Left colon (tissue), 2 donors: Measurements from ENCODE around the gene LCOR. TPM values are rescaled to one million over a fixed set of nuclear protein-coding genes. Genes with fewer than 3 reads are reported as not detected.

Experiments
- ATAC-seq: fragments of 200-7000 bp; cut with Tn5 transposase; one replicate; pipeline ENCODE4 v1.9.1; 2020; ENCODE audit warnings: mild to moderate bottlenecking, moderate library complexity
- DNase-seq, 2 donors: peaks; one replicate each; pipeline ENCODE4 v3.0.0-alpha.2; 2020
- intact Hi-C, 2 donors: fragments of 100-400 bp; cut with DNase I in 1 of 2; cut with micrococcal nuclease in 1 of 2; formaldehyde crosslinking; loops; one replicate each; pipeline versions ENCODE4 v1.11.2 to v1.14.0; 2022; cut with DNase I, micrococcal nuclease
- microRNA-seq, 2 donors: library from miRNA; unstranded; fragments of <30 nt; microRNA quantifications; one replicate each; pipeline versions ENCODE4 v1.1.0 to v1.2.0, GENCODE V29; 2020
- total RNA-seq, 2 donors: library from RNA; stranded (reverse); fragmentation: NEBNext Ultra II Directional; extraction: Animal tissue kit (Norgen Biotek cat#: 25700); gene quantifications; one replicate each; pipeline ENCODE4 v1.2.1, GENCODE V29; 2021
- donor health status: DM: no; HTN: no; CAD: no.
- donor health status: DM: yes; HTN: yes; CAD: no.

LCOR gene
- total RNA-seq, 2 donors from 2014 or later = 82.4 to 93.7 TPM

- intact Hi-C loops = no loop called here
- DNase-seq = peak; percentile 67 to 79
- ATAC-seq = peak; percentile 93
Observed at GRCh38 chr10:97037365-97038361, 205.6 kb downstream of the LCOR start.

DNA sequence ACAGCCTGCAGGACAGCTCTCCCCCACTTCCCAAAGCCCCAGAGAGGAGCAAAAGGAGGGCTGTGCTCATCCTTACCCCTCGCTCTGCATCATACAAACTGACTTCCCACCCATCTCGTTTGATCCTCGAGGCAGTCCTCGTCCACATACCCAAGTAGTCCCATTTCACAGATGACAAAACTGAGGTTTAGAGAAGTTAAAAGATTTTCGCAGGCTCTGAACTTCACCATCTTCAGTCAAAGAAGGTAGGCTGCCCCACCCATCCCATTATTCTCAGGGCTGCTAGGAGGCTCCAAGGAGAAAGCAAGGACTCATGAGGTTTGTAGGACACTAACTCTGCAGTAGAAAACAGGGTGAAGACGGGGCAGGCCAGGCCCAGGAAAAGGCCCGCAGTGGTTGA, 206.6 kb downstream of the LCOR start:
- intact Hi-C loops = no loop called here
- DNase-seq (no peak), ATAC-seq (no peak)

GRCh38 chr10:97039538-97040247, 207.6 kb downstream of the LCOR start:
- DNase-seq (no peak), ATAC-seq (no peak)
- intact Hi-C loops = no loop called here

DNA sequence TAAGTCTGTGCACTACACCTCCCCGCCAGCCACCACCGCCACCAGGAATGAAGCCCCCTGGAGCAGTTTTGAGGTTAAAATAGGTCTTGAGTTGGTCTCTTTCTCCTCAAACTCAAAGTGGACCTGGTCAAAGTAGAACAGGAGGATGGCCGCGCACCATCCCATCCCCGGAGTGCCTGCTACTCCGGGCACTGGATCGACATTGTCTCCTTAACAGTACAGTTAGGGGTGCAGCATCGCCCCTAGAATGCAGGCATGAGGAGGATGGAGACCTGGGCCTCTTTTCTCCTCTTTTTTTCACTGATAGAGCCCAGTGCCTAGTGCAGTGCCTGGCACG, 208.1 kb downstream of the LCOR start:
- intact Hi-C loops = no loop called here
- DNase-seq = no peak

GRCh38 chr10:97040706-97041105, 208.6 kb downstream of the LCOR start:
- ATAC-seq = no peak
- no peak for DNase-seq
- intact Hi-C loops = no loop called here

More for the DNA sequence above, 208.1 kb downstream of the LCOR start:
- ATAC-seq = no peak

- DNase-seq (no peak), ATAC-seq (no peak)
- intact Hi-C loops = no loop called here
Observed at GRCh38 chr10:97042081-97042480, 210.0 kb downstream of the LCOR start.

DNA sequence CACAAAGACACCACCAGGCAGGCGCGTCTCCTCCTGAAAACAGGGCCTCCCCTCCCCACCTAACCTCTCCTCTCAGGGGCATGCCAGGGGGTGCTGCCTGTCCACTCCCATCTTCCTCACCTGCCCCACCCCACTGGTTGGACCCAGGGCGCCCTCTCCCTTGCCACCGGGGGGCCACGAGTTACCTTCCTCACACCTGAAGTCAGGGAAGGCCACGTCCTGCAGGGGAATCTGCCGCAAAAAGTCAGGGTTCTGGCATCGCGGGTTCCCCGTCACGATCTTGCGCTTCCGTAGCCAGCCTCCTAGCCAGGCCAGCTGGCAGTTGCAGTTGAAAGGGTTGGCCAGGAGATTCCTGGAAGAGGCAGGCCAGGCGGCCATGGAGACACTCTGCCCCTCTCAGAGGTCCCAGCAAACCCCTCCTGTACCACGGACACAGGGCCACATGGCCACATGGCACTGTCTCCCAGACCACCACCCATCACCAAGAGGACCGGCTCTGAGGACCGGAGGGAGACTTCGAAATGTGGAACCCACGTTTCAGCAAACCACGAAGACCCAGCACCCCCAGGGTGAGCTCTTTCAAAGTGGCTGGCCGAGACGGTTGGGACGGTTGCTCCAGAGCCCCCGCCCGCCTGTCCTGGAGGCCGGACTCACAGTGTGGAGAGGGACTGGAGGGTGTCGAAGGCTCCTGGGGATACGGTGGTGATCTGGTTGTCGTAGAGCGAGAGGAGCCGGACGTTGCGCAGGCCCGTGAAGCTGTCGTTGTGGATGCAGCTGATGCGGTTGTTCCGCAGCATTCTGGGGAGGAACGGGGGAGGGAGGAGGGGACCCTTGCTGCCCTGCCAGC, 210.8 kb downstream of the LCOR start:
- no peak for DNase-seq
- ATAC-seq = no peak
- intact Hi-C loops = no loop called here

DNA sequence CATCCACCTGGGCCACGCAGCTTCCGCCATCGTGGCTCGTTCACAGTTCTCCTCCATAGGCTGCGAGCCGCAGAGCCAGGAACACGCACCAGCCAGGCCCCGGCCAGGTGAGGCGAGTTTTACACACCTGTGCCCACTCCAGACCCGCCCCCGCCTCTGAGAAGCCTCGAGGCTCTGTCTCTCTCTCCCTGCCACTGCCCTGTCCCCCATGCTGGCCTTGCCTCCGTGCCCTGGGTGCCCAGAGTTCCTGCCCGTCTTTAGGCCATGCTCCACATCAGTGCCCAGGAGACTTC, 211.4 kb downstream of the LCOR start:
- no peak for DNase-seq

More for the DNA sequence above, 211.4 kb downstream of the LCOR start:
- intact Hi-C loops = no loop called here
- no peak for ATAC-seq

Small RNAs within 50 kb of the gene (microRNA-seq; reads per million reads assigned to microRNA genes)
- gene MIR607 = 0 reads per million in 2 donors

Other genes starting within 250 kb of the LCOR start
- 100 to 1,000 TPM; 259 to 271 TPM for gene TM9SF3, start 245.3 kb upstream of the LCOR start, total RNA-seq
- 10 to 100 TPM; 10.1 to 13.0 TPM for gene PIK3AP1, start 111.8 kb upstream of the LCOR start, total RNA-seq